ENCODE results near the gene AFDN.

AFDN gene

GRCh38 chr6:167927246-167927645 lies 100.5 kb downstream of the AFDN start:
- DNase-seq (ENCODE audit: low spot score): no peak

- no peak for DNase-seq (ENCODE audit: low spot score)
Observed at GRCh38 chr6:167928111-167928510, 101.4 kb downstream of the AFDN start.

GRCh38 chr6:167930295-167930694 lies 103.6 kb downstream of the AFDN start:
- no peak for DNase-seq (ENCODE audit: low spot score)

GRCh38 chr6:167932468-167933276 lies 106.0 kb downstream of the AFDN start:
- no peak for DNase-seq (ENCODE audit: low spot score)

GRCh38 chr6:167933290-167933689 lies 106.6 kb downstream of the AFDN start:
- DNase-seq (ENCODE audit: low spot score): no peak

GRCh38 chr6:167933847-167934246 lies 107.1 kb downstream of the AFDN start:
- no peak for DNase-seq (ENCODE audit: low spot score)

- DNase-seq (ENCODE audit: low spot score): no peak
Observed at GRCh38 chr6:167934426-167934864, 107.7 kb downstream of the AFDN start.

GRCh38 chr6:167936051-167936450 lies 109.3 kb downstream of the AFDN start:
- DNase-seq (ENCODE audit: low spot score): no peak

- no peak for DNase-seq (ENCODE audit: low spot score)
Observed at GRCh38 chr6:167937301-167937700, 110.6 kb downstream of the AFDN start.

- no peak for DNase-seq (ENCODE audit: low spot score)
Observed at GRCh38 chr6:167937948-167938911, 111.5 kb downstream of the AFDN start.

GRCh38 chr6:167941822-167942221 lies 115.1 kb downstream of the AFDN start:
- DNase-seq (ENCODE audit: low spot score): no peak

GRCh38 chr6:167944130-167944529 lies 117.4 kb downstream of the AFDN start:
- no peak for DNase-seq (ENCODE audit: low spot score)

GRCh38 chr6:167946007-167946406 lies 119.3 kb downstream of the AFDN start:
- DNase-seq (ENCODE audit: low spot score): no peak

GRCh38 chr6:167946604-167947003 lies 119.9 kb downstream of the AFDN start:
- DNase-seq (ENCODE audit: low spot score): no peak

GRCh38 chr6:167947716-167948115 lies 121.0 kb downstream of the AFDN start:
- no peak for DNase-seq (ENCODE audit: low spot score)

- no peak for DNase-seq (ENCODE audit: low spot score)
Observed at GRCh38 chr6:167948716-167949115, 122.0 kb downstream of the AFDN start.

GRCh38 chr6:167949121-167949684 lies 122.5 kb downstream of the AFDN start:
- DNase-seq (ENCODE audit: low spot score): no peak

GRCh38 chr6:167951781-167952511 lies 125.2 kb downstream of the AFDN start:
- no peak for DNase-seq (ENCODE audit: low spot score)

- no peak for DNase-seq (ENCODE audit: low spot score)
Observed at GRCh38 chr6:167952512-167952859, 125.8 kb downstream of the AFDN start.

GRCh38 chr6:167953551-167953950 lies 126.8 kb downstream of the AFDN start:
- DNase-seq (ENCODE audit: low spot score): no peak

- DNase-seq (ENCODE audit: low spot score): no peak
Observed at GRCh38 chr6:167954151-167954550, 127.4 kb downstream of the AFDN start.

- DNase-seq (ENCODE audit: low spot score): no peak
Observed at GRCh38 chr6:167956491-167956890, 129.8 kb downstream of the AFDN start.

All from CD4-positive, alpha-beta T cell treated with Interleukin-2 at 100 ng/mL for 4 hours (primary cell).